K562 (cell line): ENCODE data around the gene GRWD1. TPM values are rescaled to one million over a fixed set of nuclear protein-coding genes. Genes with fewer than 3 reads are reported as not detected.
A peak's percentile ranks its signal among the peaks of the same experiment; 100 is the strongest.

Experiments used
- E2F4 ChIP-seq: sonication (generic); formaldehyde crosslinking; IDR thresholded peaks from 2 replicates; pipeline ENCODE4 v1.8.0; 2022; ENCODE audit warnings: mild to moderate bottlenecking, low read depth, missing genetic modification reagents
- EP300 ChIP-seq: IDR thresholded peaks from 2 replicates; pipeline ENCODE4 v1.6.1; 2012; ENCODE audit warnings: low read length, improper control_type of control experiment
- HDAC1 ChIP-seq, 2 experiments: fragments of 450-650 bp; IDR thresholded peaks; 2 replicates each; pipeline ENCODE4 v1.6.1; 2016 to 2017; ENCODE audit warnings: inconsistent platforms in 1 of 2, mild to moderate bottlenecking in 1 of 2, moderate library complexity in 1 of 2
- HINFP ChIP-seq: fragments of 450-650 bp; conservative IDR thresholded peaks from 2 replicates; pipeline ENCODE4 v1.6.1; 2016; ENCODE audit warnings: missing genetic modification characterization, low read depth, mild to moderate bottlenecking, control low read depth, missing compliant biosample characterization
- NCOA6 ChIP-seq: fragments of 450-650 bp; IDR thresholded peaks from 2 replicates; pipeline ENCODE4 v1.6.1; 2017; ENCODE audit warnings: mild to moderate bottlenecking
- NKRF ChIP-seq: fragments of 450-650 bp; IDR thresholded peaks from 2 replicates; pipeline ENCODE4 v1.6.1; 2016; ENCODE audit warnings: borderline replicate concordance
- POLR2H ChIP-seq: IDR thresholded peaks from 2 replicates; pipeline ENCODE4 v1.6.1; 2016; ENCODE audit warnings: missing genetic modification characterization, low read depth, mild to moderate bottlenecking, control low read depth, missing compliant biosample characterization, moderate library complexity
- PRMT5 ChIP-seq: sonication (generic); formaldehyde crosslinking; IDR thresholded peaks from 2 replicates; pipeline ENCODE4 v1.5.0; 2020; ENCODE audit warnings: missing genetic modification reagents
- RBM14 ChIP-seq: fragments of 200-400 bp; formaldehyde crosslinking; IDR thresholded peaks from 2 replicates; pipeline ENCODE4 v1.6.1; 2018; ENCODE audit warnings: low read depth, mild to moderate bottlenecking, low read length, moderate library complexity, borderline replicate concordance; ENCODE audit not compliant: insufficient read depth
- SETDB1 ChIP-seq: IDR thresholded peaks from one replicate; pipeline ENCODE4 v1.6.1; 2012; ENCODE audit warnings: low read length, control low read depth, inconsistent platforms
- SMAD2 ChIP-seq: fragments of 150-350 bp; IDR thresholded peaks from 2 replicates; pipeline ENCODE4 v1.6.1; 2014; ENCODE audit warnings: low read depth, mild to moderate bottlenecking, low read length
- STAT5A ChIP-seq: IDR thresholded peaks from 2 replicates; pipeline ENCODE4 v1.6.1; 2012; ENCODE audit warnings: low read length, inconsistent platforms, borderline replicate concordance
- TRIM28 ChIP-seq: fragments of 450-650 bp; IDR thresholded peaks from 2 replicates; pipeline ENCODE4 v1.6.1; 2017
- ZHX1 ChIP-seq: fragments of 150-350 bp; conservative IDR thresholded peaks from 2 replicates; pipeline ENCODE4 v1.6.1; 2014; ENCODE audit warnings: low read length
- ZNF146 ChIP-seq: IDR thresholded peaks from one replicate; pipeline ENCODE4 v1.6.1; 2018; ENCODE audit warnings: missing compliant biosample characterization; ENCODE audit not compliant: unreplicated experiment
- ZNF280B ChIP-seq: fragments of 250-450 bp; sonication (Bioruptor Pico); IDR thresholded peaks from 2 replicates; pipeline ENCODE4 v1.5.1; 2021; ENCODE audit warnings: mild to moderate bottlenecking
- ZNF696 ChIP-seq: fragments of 250-450 bp; sonication (Bioruptor Pico); conservative IDR thresholded peaks from 2 replicates; pipeline ENCODE4 v1.4.0; 2020; ENCODE audit warnings: mild to moderate bottlenecking, moderate library complexity
- polyA plus RNA-seq, 8 experiments: library from polyadenylated mRNA; depleted of rRNA in 4 of 8; stranded (reverse) in 5 of 8; unstranded in 3 of 8; fragments of >200 nt; fragmentation: Nextera tagmentation in 2 of 8; fragmentation: Illumina TruSeq in 1 of 8; extraction: Ambion mirVana in 2 of 8; extraction: Trizol in 1 of 8; gene quantifications; 2 replicates each; pipeline versions ENCODE4 v1.2.1 to v1.2.3, GENCODE V29; 2011 to 2014; ENCODE audit warnings: inconsistent platforms in 1 of 8, missing spikeins in 1 of 8
- total RNA-seq, 7 experiments: library from RNA; depleted of rRNA in 6 of 7; stranded (reverse); fragments of >200 nt in 6 of 7; fragmentation: Illumina TruSeq in 2 of 7; extraction: Trizol in 2 of 7; gene quantifications; 2 replicates each; pipeline versions ENCODE4 v1.2.1 to v1.2.3, GENCODE V29; 2011 to 2021; ENCODE audit warnings: low replicate concordance in 1 of 7

Gene GRWD1
- total and polyA plus RNA-seq, 9 of the 15 experiments (the other 6 are each of a cell fraction or from before 2014, with no cell fraction given), result 1.5 to 87.2 (median 24.5) TPM

GRCh38 chr19:48398375-48399235 is 47.2 kb upstream of the GRWD1 start (continued):
- TF ChIP-seq E2F4 (CRISPR knock-in tag) (no peak), ZHX1 (no peak), PRMT5 (no peak), TRIM28 (no peak), POLR2H (peak; percentile 86), SETDB1 (no peak), ZNF280B (no peak), ZNF696 (CRISPR knock-in tag) (no peak), ZNF146 (CRISPR knock-in tag) (no peak), NCOA6 (no peak; the same call in 1 of the 2 replicates), EP300 (no peak), HINFP (no peak), RBM14 (no peak), HDAC1 (IDR thresholded peaks at IDR 0.05) (no peak), STAT5A (no peak), SMAD2 (no peak), NKRF (no peak)
